Subcutaneous abdominal adipose tissue (tissue), 5 donors: ENCODE measurements around the gene MDM1.

Source experiments
- H3K27ac ChIP-seq: one replicate; pipeline ENCODE4 v1.7.0; 2013; ENCODE audit warnings: low read depth, mild to moderate bottlenecking, inconsistent platforms, low read length, moderate library complexity
- H3K27me3 ChIP-seq, 5 donors: one replicate each; pipeline ENCODE4 v1.7.0; 2013; ENCODE audit warnings: low read length in 5 of 5, inconsistent platforms in 1 of 5; ENCODE audit not compliant: control insufficient read depth in 5 of 5, insufficient read depth in 4 of 5
- H3K36me3 ChIP-seq, 5 donors: one replicate each; pipeline ENCODE4 v1.7.0; 2013; ENCODE audit warnings: low read length in 5 of 5; ENCODE audit not compliant: control insufficient read depth in 5 of 5, insufficient read depth in 5 of 5
- H3K4me1 ChIP-seq, 5 donors: one replicate each; pipeline ENCODE4 v1.7.0; 2013; ENCODE audit warnings: low read length in 5 of 5, mild to moderate bottlenecking in 3 of 5, moderate library complexity in 1 of 5; ENCODE audit not compliant: control insufficient read depth in 5 of 5, insufficient read depth in 5 of 5
- H3K4me3 ChIP-seq, 5 donors: one replicate each; pipeline ENCODE4 v1.7.0; 2013; ENCODE audit warnings: low read length in 5 of 5, low read depth in 1 of 5
- H3K9ac ChIP-seq, 5 donors: one replicate each; pipeline ENCODE4 v1.7.0; 2013; ENCODE audit warnings: low read length in 5 of 5, mild to moderate bottlenecking in 4 of 5, moderate library complexity in 3 of 5
- H3K9me3 ChIP-seq, 5 donors: one replicate each; pipeline ENCODE4 v1.7.0; 2013; ENCODE audit warnings: low read length in 5 of 5; ENCODE audit not compliant: control insufficient read depth in 5 of 5
- donor health status: healthy.
- donor health status: healthy.
- donor health status: healthy.
- donor health status: healthy.
- donor health status: healthy.

The MDM1 gene, protein sequence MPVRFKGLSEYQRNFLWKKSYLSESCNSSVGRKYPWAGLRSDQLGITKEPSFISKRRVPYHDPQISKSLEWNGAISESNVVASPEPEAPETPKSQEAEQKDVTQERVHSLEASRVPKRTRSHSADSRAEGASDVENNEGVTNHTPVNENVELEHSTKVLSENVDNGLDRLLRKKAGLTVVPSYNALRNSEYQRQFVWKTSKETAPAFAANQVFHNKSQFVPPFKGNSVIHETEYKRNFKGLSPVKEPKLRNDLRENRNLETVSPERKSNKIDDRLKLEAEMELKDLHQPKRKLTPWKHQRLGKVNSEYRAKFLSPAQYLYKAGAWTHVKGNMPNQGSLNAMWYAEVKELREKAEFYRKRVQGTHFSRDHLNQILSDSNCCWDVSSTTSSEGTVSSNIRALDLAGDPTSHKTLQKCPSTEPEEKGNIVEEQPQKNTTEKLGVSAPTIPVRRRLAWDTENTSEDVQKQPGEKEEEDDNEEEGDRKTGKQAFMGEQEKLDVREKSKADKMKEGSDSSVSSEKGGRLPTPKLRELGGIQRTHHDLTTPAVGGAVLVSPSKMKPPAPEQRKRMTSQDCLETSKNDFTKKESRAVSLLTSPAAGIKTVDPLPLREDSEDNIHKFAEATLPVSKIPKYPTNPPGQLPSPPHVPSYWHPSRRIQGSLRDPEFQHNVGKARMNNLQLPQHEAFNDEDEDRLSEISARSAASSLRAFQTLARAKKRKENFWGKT

DNA sequence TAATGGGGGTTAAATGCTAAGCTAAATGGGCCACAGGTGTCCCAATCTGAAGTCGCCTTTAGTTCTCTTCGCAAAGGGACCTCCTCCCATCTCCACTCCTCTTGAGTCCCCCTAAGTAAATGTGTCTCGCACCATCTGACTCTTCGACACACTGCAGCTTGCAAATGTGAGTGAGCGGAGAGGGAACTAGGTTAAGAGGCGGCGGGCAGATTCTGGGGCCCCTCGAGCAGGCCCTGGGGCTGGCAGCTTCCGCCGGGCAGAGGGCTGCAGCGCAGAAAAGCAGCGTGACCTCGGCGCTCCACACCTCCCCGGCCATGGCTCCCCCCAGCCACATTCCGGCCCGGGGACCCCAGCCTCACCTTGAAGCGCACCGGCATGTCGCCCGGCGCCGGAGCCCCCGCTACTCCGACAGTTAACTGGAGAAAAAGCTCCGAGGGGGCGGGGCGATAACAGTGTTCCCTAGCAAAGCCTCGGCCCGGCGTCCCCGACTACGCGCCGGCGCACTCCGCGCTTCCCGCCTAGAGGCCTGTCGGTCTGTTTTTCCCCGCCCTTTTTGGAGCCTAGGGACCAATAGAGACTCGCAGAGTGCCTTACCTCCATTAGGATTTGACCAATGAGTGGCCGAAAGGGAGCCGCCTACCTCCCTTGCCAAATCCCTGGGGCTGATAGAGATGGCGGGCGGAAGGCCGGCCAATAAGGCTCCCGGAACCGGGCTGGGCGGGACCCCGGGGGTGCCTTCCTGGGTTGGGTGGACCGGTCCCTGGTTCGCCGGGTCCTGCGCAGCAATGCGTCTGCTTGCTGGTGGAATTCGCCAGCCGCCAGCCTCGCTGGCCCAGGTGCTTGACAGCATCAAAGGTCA lies at the start of gene MDM1:
MDM1 (minus strand) TSS at position 494 of the 859 bp plus-strand sequence; CDS start at position 377, 117 bp downstream.
- H3K9ac ChIP-seq = peak within 1 kb of the TSS; percentile 51 to 86 (median 78)
- H3K36me3 ChIP-seq = peaks cover 0 to 13% (median 0%) of the 10 kb centered on the region in 5 donors
- no peaks in the 10 kb centered on the region for H3K27me3 ChIP-seq
- peak within 1 kb of the TSS; percentile 37 for H3K27ac ChIP-seq
- H3K4me3 ChIP-seq = peak within 1 kb of the TSS; percentile 78 to 85 (median 82)
- peaks cover 0 to 17% (median 15%) of the 10 kb centered on the region in 5 donors for H3K4me1 ChIP-seq
- H3K9me3 ChIP-seq = no peaks in the 10 kb centered on the region

DNA sequence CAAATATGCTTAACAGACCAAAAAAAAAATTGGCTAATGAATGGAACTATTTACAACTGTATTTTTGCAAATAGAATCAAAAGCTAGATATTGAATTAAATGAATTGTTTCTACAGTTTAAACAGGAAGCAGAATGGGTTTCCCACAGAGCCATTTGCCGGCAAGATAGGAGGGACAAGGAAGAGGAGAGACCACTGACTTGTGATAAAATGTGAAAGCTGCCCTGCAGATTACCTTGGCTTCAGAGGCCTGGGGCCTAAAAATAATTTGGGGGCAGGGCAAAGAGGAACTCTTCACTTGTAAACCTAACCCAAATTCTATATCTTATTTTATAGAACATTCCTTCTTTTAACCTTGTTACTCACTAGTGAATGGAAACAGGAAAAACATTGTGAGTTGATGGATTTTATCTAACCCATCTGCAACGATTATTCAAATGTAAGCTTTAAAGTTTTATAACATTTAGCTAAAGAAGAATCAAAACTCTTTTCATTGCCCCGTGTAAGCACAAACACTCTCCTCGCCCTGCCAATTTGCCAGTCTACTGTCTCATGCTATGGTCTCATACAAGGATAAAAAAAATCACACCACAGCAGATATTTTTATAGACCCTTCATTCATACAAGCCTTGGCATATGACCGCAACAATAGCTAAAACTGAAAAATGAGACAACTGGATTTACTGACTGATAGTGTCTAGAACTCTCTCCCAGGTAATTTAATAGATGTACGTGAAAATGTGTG lies 49.5 kb upstream of the MDM1 start:
- no peak overlapping the region for H3K4me3 ChIP-seq
- H3K4me1 ChIP-seq = peaks cover 0 to 16% (median 5%) of the 10 kb centered on the region in 5 donors
- no peak overlapping the region for H3K9ac ChIP-seq
- H3K27ac ChIP-seq = no peak overlapping the region
- no peaks in the 10 kb centered on the region for H3K9me3 ChIP-seq
- H3K36me3 ChIP-seq = no peaks in the 10 kb centered on the region
- H3K27me3 ChIP-seq = no peaks in the 10 kb centered on the region

DNA sequence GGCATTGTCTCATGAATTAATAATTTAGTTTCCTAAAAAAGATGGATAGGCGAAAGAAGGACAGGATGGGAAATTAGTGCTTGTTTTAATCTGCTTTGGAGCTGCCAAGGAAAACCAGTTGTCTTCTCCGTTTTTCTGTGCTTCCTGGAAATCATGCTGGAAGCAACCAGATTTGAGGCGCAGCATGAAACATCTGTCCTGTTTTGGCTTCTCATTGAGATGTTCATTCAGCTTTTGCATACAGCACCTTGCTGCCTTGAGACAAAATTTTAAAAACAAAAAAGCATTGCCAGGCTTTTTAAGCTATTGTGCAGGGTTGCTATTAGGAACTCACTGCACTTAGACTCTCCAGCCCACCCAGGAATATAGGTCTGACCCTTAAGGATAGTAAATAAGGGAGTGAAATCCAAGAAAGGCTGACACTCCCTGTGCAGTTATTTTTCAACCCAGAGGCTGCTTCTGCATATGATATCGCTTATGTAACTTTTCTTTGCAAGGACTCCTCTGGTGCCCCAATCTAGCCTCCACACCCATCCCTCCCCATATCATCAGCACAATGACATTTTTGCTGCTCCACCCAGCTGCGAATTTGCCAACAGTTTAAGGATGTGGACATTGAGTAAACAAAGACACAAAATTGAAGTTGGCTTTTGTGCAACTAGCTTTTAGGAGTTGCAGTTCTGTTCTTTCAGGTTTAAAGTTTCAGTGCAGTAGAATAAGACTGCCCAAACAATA lies 46.9 kb upstream of the MDM1 start:
- H3K9me3 ChIP-seq = no peaks in the 10 kb centered on the region
- H3K4me1 ChIP-seq = peaks cover 0 to 16% (median 12%) of the 10 kb centered on the region in 5 donors
- H3K27me3 ChIP-seq = no peaks in the 10 kb centered on the region
- no peak overlapping the region for H3K4me3 ChIP-seq
- peak overlapping the region; percentile 24 for H3K27ac ChIP-seq
- no peak overlapping the region for H3K9ac ChIP-seq
- H3K36me3 ChIP-seq = no peaks in the 10 kb centered on the region

- H3K36me3 ChIP-seq = no peaks in the 10 kb centered on the region
- no peak overlapping the region for H3K9ac ChIP-seq
- peaks cover 0 to 17% (median 16%) of the 10 kb centered on the region in 5 donors for H3K4me1 ChIP-seq
- H3K27me3 ChIP-seq = no peaks in the 10 kb centered on the region
- H3K4me3 ChIP-seq = no peak overlapping the region
- H3K9me3 ChIP-seq = no peaks in the 10 kb centered on the region
- no peak overlapping the region for H3K27ac ChIP-seq
Measured at GRCh38 chr12:68377881-68378280, 45.7 kb upstream of the MDM1 start.

DNA sequence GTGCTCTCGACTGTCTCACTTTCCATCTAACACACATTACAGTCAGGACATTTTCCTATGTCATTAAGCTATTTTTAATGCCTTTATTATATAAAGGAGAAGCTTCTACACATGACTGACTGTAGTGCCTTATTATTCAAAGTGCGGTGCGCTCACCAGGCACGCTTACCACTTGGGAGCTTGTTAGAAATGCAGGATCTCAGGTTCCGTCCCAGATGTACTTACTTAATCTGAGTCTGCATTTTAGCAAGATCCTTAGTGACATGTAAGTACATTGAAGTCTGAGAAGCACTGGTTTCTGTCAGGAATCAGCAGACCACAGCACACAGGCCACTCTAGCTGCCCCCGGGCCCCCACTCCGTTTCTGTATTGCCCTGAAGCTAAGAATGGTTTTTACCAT lies 44.7 kb upstream of the MDM1 start:
- peaks cover 0 to 17% (median 16%) of the 10 kb centered on the region in 5 donors for H3K4me1 ChIP-seq
- no peak overlapping the region for H3K27ac ChIP-seq
- H3K4me3 ChIP-seq = no peak overlapping the region
- no peaks in the 10 kb centered on the region for H3K36me3 ChIP-seq
- no peaks in the 10 kb centered on the region for H3K27me3 ChIP-seq
- no peaks in the 10 kb centered on the region for H3K9me3 ChIP-seq
- H3K9ac ChIP-seq = no peak overlapping the region

DNA sequence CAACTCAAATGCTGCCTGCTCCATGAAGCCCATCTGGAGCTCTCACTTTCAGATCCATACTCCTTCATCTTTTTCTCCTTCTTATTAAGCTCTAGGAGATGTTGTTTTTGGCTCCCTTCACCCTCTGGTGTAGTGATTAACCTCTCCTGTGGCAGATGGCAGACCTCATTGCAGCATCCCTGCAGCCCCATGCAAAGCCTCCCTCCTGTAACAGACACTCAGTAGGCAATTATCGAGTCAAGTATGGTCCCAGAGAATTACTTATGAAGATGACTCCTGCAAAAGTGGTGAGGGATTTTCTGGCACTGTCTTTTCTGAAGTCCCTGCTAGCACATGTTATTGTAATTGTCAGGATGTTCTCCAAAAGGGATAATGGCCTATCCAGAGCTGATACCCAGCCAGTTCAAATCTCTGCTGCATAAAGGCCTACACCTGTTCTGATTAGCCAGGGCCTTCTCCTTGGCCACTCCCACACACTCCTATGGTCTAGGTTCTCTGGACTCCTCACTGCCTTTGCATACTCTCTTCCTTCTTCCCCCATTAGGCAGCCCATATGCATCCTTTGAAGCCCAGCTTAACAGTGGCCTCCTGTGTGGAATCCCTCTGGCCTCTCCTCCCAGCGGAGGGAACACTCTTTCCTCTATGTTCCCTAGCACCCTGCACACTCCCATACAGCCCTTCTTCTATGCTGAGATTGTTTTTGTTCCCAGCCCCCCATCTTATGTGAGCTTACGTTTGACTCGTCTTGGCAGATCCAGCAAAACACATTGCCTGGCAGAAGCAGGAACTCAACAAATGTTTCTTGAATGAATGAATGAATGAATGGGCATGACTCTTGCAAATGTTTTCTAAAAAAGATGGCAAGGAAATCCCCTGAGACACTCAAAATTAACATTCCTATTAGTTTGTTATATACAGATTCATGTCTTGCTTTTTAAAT lies 43.9 kb upstream of the MDM1 start:
- no peaks in the 10 kb centered on the region for H3K36me3 ChIP-seq
- no peaks in the 10 kb centered on the region for H3K9me3 ChIP-seq
- no peak overlapping the region for H3K4me3 ChIP-seq
- no peak overlapping the region for H3K27ac ChIP-seq
- peaks cover 0 to 17% (median 16%) of the 10 kb centered on the region in 5 donors for H3K4me1 ChIP-seq
- H3K9ac ChIP-seq = no peak overlapping the region
- no peaks in the 10 kb centered on the region for H3K27me3 ChIP-seq

DNA sequence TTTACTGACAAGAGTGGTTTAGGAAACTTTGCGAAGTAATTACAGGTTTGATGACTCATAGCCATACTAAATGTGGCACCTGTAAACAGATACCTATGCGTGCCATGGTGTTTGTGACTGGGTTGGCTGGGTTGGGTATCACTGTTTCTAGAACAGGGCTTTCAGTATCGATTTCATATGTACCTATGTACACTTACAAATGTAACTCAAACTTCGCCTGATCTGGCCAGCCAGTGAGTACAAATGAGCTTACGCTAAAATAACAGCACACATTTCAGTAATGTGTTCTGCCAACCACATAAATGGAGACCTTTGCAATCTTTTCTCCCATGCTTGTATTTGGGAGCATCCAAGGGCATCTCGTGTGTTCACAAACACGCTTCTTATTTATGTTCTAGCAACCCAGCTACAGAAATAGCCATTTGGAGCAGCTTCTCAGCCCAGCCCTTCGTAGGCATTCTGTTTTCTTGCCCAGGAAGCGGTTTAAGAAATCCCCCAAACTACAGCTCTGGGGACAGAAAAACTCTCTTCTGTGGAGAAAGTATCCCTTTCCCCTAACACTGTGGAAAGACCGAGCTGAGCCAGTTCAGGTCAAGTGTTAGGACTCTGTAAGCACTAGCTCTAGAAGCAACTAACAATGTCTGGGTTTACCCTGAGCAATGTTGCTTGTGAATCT lies 42.3 kb upstream of the MDM1 start:
- H3K27me3 ChIP-seq = no peaks in the 10 kb centered on the region
- no peaks in the 10 kb centered on the region for H3K36me3 ChIP-seq
- no peak overlapping the region for H3K27ac ChIP-seq
- H3K4me3 ChIP-seq = no peak overlapping the region
- H3K4me1 ChIP-seq = peaks cover 0 to 17% (median 12%) of the 10 kb centered on the region in 5 donors
- no peak overlapping the region for H3K9ac ChIP-seq
- H3K9me3 ChIP-seq = no peaks in the 10 kb centered on the region

DNA sequence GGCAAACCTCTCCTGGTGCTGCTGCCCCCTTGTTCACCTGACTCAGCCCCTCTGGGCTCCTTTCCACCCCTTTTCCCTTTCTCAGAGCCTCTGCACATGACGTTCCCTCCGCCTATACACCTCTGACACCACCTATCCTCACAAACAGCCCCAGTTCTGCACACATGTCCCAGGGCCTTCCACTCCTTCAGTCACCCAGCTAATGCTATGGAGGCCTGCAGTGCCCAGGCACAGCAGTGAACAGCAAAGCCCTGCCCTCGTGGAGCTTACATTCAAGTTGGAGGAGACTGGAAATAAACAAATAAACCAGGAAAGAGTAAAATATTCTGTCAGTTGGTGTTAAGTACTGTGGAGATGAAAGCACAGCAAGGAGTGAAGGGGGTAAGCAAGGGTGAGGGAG lies 38.5 kb upstream of the MDM1 start:
- Histone ChIP-seq H3K9ac (no peak overlapping the region), H3K36me3 (no peaks in the 10 kb centered on the region), H3K27me3 (no peaks in the 10 kb centered on the region), H3K9me3 (no peaks in the 10 kb centered on the region), H3K4me1 (peaks cover 0 to 21% (median 14%) of the 10 kb centered on the region in 5 donors), H3K4me3 (no peak overlapping the region), H3K27ac (no peak overlapping the region)
